Neural cell (in vitro differentiated cells): ENCODE results near the gene TNFSF15. TPM values are rescaled to one million over a fixed set of nuclear protein-coding genes. Genes with fewer than 3 reads are reported as not detected.

Experiments
- H2AFZ ChIP-seq: fragments of 200-600, 300-800 bp; sonication (generic), shearing (Covaris generic); 2 replicates; pipeline ENCODE4 v1.6.0; 2014; ENCODE audit warnings: low read depth, mild to moderate bottlenecking, antibody characterized with exemption, low read length, moderate library complexity
- H3F3A ChIP-seq: fragments of 200-600 bp; shearing (Covaris generic); 2 replicates; pipeline ENCODE4 v1.6.1; 2016; ENCODE audit warnings: mild to moderate bottlenecking, moderate library complexity, mixed read lengths, antibody characterized with exemption, low read length; ENCODE audit not compliant: insufficient read depth, poor library complexity, severe bottlenecking
- H3K27ac ChIP-seq: fragments of 200-600, 300-800 bp; sonication (generic), shearing (Covaris generic); 2 replicates; pipeline ENCODE4 v1.5.1; 2014; ENCODE audit warnings: mild to moderate bottlenecking, low read length, moderate library complexity
- H3K27me3 ChIP-seq: fragments of 300-800, 200-600 bp; sonication (generic), shearing (Covaris generic); 2 replicates; pipeline ENCODE4 v1.6.0; 2014; ENCODE audit warnings: mild to moderate bottlenecking, low read depth, low read length, moderate library complexity; ENCODE audit not compliant: insufficient read depth
- H3K36me3 ChIP-seq: fragments of 300-800, 200-600 bp; sonication (generic), shearing (Covaris generic); 2 replicates; pipeline ENCODE4 v1.5.1; 2014; ENCODE audit warnings: mild to moderate bottlenecking, antibody characterized with exemption, low read length, moderate library complexity; ENCODE audit not compliant: insufficient read depth
- H3K4me2 ChIP-seq: fragments of 300-800, 200-600 bp; sonication (generic), shearing (Covaris generic); 2 replicates; pipeline ENCODE4 v1.6.0; 2014; ENCODE audit warnings: mild to moderate bottlenecking, low read length
- H3K4me3 ChIP-seq: fragments of 300-800, 200-600 bp; sonication (generic), shearing (Covaris generic); 2 replicates; pipeline ENCODE4 v1.5.1; 2014; ENCODE audit warnings: mild to moderate bottlenecking, low read length, moderate library complexity
- H3K79me2 ChIP-seq: fragments of 200-600 bp; shearing (Covaris generic); replicated peaks from 2 replicates; pipeline ENCODE4 v1.6.0; 2014; ENCODE audit warnings: mild to moderate bottlenecking, low read length, moderate library complexity; ENCODE audit not compliant: insufficient read depth
- H3K9ac ChIP-seq: fragments of 300-800, 200-600 bp; sonication (generic), shearing (Covaris generic); 2 replicates; pipeline ENCODE4 v1.6.1; 2016; ENCODE audit warnings: mild to moderate bottlenecking, low read length, mixed read lengths
- H3K9me2 ChIP-seq: fragments of 200-600 bp; shearing (Covaris generic); 2 replicates; pipeline ENCODE4 v1.6.1; 2016; ENCODE audit warnings: mild to moderate bottlenecking, low read length, mixed read lengths; ENCODE audit not compliant: insufficient read depth
- H3K9me3 ChIP-seq: fragments of 200-600, 300-800 bp; sonication (generic), shearing (Covaris generic); 2 replicates; pipeline ENCODE4 v1.6.1; 2016; ENCODE audit warnings: mild to moderate bottlenecking, mixed run types, low read length, moderate library complexity, mixed read lengths
- H4K20me1 ChIP-seq: fragments of 200-600 bp; shearing (Covaris generic); 2 replicates; pipeline ENCODE4 v1.6.1; 2016; ENCODE audit warnings: mild to moderate bottlenecking, mixed run types; ENCODE audit not compliant: insufficient read depth
- CTCF ChIP-seq: fragments of 450-650 bp; IDR thresholded peaks from 2 replicates; pipeline ENCODE4 v1.5.1; 2014; ENCODE audit warnings: antibody characterized with exemption, mild to moderate bottlenecking, moderate library complexity; ENCODE audit not compliant: poor library complexity, severe bottlenecking
- EP300 ChIP-seq: fragments of 450-650 bp; conservative IDR thresholded peaks from 2 replicates; pipeline ENCODE4 v1.6.1; 2014; ENCODE audit warnings: antibody characterized with exemption, mild to moderate bottlenecking, moderate library complexity; ENCODE audit not compliant: poor library complexity, severe bottlenecking
- EZH2 ChIP-seq: fragments of 200-600, 300-800 bp; shearing (Covaris generic), sonication (generic); IDR thresholded peaks from 2 replicates; pipeline ENCODE4 v1.6.1; 2014; ENCODE audit warnings: antibody characterized with exemption, low read length, borderline replicate concordance, mild to moderate bottlenecking; ENCODE audit not compliant: insufficient read depth, poor library complexity, severe bottlenecking
- MXI1 ChIP-seq: fragments of 450-650 bp; conservative IDR thresholded peaks from 2 replicates; pipeline ENCODE4 v1.6.1; 2014; ENCODE audit warnings: antibody characterized with exemption, mild to moderate bottlenecking; ENCODE audit not compliant: poor library complexity, severe bottlenecking
- POLR2AphosphoS5 ChIP-seq: IDR thresholded peaks from 2 replicates; pipeline ENCODE4 v1.6.1; 2012
- RAD21 ChIP-seq: fragments of 450-650 bp; conservative IDR thresholded peaks from 2 replicates; pipeline ENCODE4 v1.6.1; 2014; ENCODE audit warnings: antibody characterized with exemption, mild to moderate bottlenecking, moderate library complexity
- REST ChIP-seq: IDR thresholded peaks from 2 replicates; pipeline ENCODE4 v1.6.1; 2012; ENCODE audit warnings: borderline replicate concordance
- SMC3 ChIP-seq: fragments of 450-650 bp; conservative IDR thresholded peaks from 2 replicates; pipeline ENCODE4 v1.6.1; 2014; ENCODE audit warnings: antibody characterized with exemption, mild to moderate bottlenecking, moderate library complexity; ENCODE audit not compliant: poor library complexity
- TAF1 ChIP-seq: IDR thresholded peaks from 2 replicates; pipeline ENCODE4 v1.6.1; 2012; ENCODE audit warnings: low read depth
- polyA plus RNA-seq: library from polyadenylated mRNA; depleted of rRNA; stranded (reverse); fragments of >200 nt; gene quantifications from 2 replicates; pipeline ENCODE4 v1.2.3, GENCODE V29; 2014

Gene TNFSF15
- polyA plus RNA-seq, 1 donor from 2014 or later: not detected

- Histone ChIP-seq H3K9me3 (no peaks in the 10 kb centered on the region), H3K9ac (no peak overlapping the region), H2AFZ (no peak overlapping the region), H3K4me3 (no peak overlapping the region), H3K36me3 (no peaks in the 10 kb centered on the region), H3K79me2 (no peaks in the 10 kb centered on the region), H3K9me2 (no peaks in the 10 kb centered on the region), H3K27ac (no peak overlapping the region), H3K27me3 (no peaks in the 10 kb centered on the region), H3F3A (no peaks in the 10 kb centered on the region), H4K20me1 (no peaks in the 10 kb centered on the region), H3K4me2 (no peak overlapping the region)
- TF ChIP-seq MXI1: no peak
- TF ChIP-seq TAF1: no peak
- no peak for TF ChIP-seq CTCF
- no peak for TF ChIP-seq EP300
- no peak for TF ChIP-seq SMC3
- TF ChIP-seq EZH2: no peak
- TF ChIP-seq RAD21: no peak
- no peak for TF ChIP-seq POLR2AphosphoS5
- no peak for TF ChIP-seq REST
Observed at GRCh38 chr9:114822708-114823107, 16.9 kb upstream of the TNFSF15 start.

GRCh38 chr9:114820776-114821501 lies 15.1 kb upstream of the TNFSF15 start:
- H3F3A ChIP-seq: no peaks in the 10 kb centered on the region
- H3K9me2 ChIP-seq: no peaks in the 10 kb centered on the region
- H3K4me3 ChIP-seq: no peak overlapping the region
- H3K4me2 ChIP-seq: no peak overlapping the region
- H3K9me3 ChIP-seq: no peaks in the 10 kb centered on the region
- H4K20me1 ChIP-seq: no peaks in the 10 kb centered on the region
- no peaks in the 10 kb centered on the region for H3K79me2 ChIP-seq
- no peak overlapping the region for H3K27ac ChIP-seq
- no peaks in the 10 kb centered on the region for H3K27me3 ChIP-seq
- no peak for TF ChIP-seq EP300
- TF ChIP-seq CTCF: no peak
- no peak for TF ChIP-seq TAF1
- TF ChIP-seq REST: no peak
- no peak for TF ChIP-seq POLR2AphosphoS5
- TF ChIP-seq MXI1: no peak
- no peak overlapping the region for H2AFZ ChIP-seq
- no peak overlapping the region for H3K9ac ChIP-seq
- H3K36me3 ChIP-seq: no peaks in the 10 kb centered on the region
